ENCODE results near the gene SLIT1.

SLIT1 gene

GRCh38 chr10:97115846-97116245 lies 69.9 kb downstream of the SLIT1 start:
- no peak for DNase-seq (ENCODE audit: low read depth in 1 of 2, low spot score in 1 of 2)

- no peak for DNase-seq (ENCODE audit: low read depth in 1 of 2, low spot score in 1 of 2)
Observed at GRCh38 chr10:97111615-97112014, 74.1 kb downstream of the SLIT1 start.

GRCh38 chr10:97109547-97109946 lies 76.2 kb downstream of the SLIT1 start:
- no peak for DNase-seq (ENCODE audit: low read depth in 1 of 2, low spot score in 1 of 2)

- no peak for DNase-seq (ENCODE audit: low read depth in 1 of 2, low spot score in 1 of 2)
Observed at GRCh38 chr10:97107551-97107950, 78.2 kb downstream of the SLIT1 start.

GRCh38 chr10:97106207-97106606 lies 79.6 kb downstream of the SLIT1 start:
- DNase-seq (ENCODE audit: low read depth in 1 of 2, low spot score in 1 of 2) = no peak

- no peak for DNase-seq (ENCODE audit: low read depth in 1 of 2, low spot score in 1 of 2)
Observed at GRCh38 chr10:97105303-97105702, 80.5 kb downstream of the SLIT1 start.

GRCh38 chr10:97103316-97104080 lies 82.3 kb downstream of the SLIT1 start:
- DNase-seq (ENCODE audit: low read depth in 1 of 2, low spot score in 1 of 2) = no peak

- no peak for DNase-seq (ENCODE audit: low read depth in 1 of 2, low spot score in 1 of 2)
Observed at GRCh38 chr10:97102441-97102840, 83.3 kb downstream of the SLIT1 start.

GRCh38 chr10:97101166-97101940 lies 84.4 kb downstream of the SLIT1 start:
- DNase-seq (ENCODE audit: low read depth in 1 of 2, low spot score in 1 of 2) = no peak

GRCh38 chr10:97100657-97101056 lies 85.1 kb downstream of the SLIT1 start:
- DNase-seq (ENCODE audit: low read depth in 1 of 2, low spot score in 1 of 2) = no peak

GRCh38 chr10:97099868-97100267 lies 85.9 kb downstream of the SLIT1 start:
- no peak for DNase-seq (ENCODE audit: low read depth in 1 of 2, low spot score in 1 of 2)

GRCh38 chr10:97099089-97099488 lies 86.7 kb downstream of the SLIT1 start:
- DNase-seq (ENCODE audit: low read depth in 1 of 2, low spot score in 1 of 2) = no peak

GRCh38 chr10:97097084-97097433 lies 88.7 kb downstream of the SLIT1 start:
- no peak for DNase-seq (ENCODE audit: low read depth in 1 of 2, low spot score in 1 of 2)

- DNase-seq (ENCODE audit: low read depth in 1 of 2, low spot score in 1 of 2) = no peak
Observed at GRCh38 chr10:97096261-97097083, 89.3 kb downstream of the SLIT1 start.

- no peak for DNase-seq (ENCODE audit: low read depth in 1 of 2, low spot score in 1 of 2)
Observed at GRCh38 chr10:97095701-97096260, 90.0 kb downstream of the SLIT1 start.

- DNase-seq (ENCODE audit: low read depth in 1 of 2, low spot score in 1 of 2) = no peak
Observed at GRCh38 chr10:97090644-97091043, 95.1 kb downstream of the SLIT1 start.

GRCh38 chr10:97090035-97090434 lies 95.7 kb downstream of the SLIT1 start:
- no peak for DNase-seq (ENCODE audit: low read depth in 1 of 2, low spot score in 1 of 2)

GRCh38 chr10:97089209-97089870 lies 96.4 kb downstream of the SLIT1 start:
- DNase-seq (ENCODE audit: low read depth in 1 of 2, low spot score in 1 of 2) = no peak

- no peak for DNase-seq (ENCODE audit: low read depth in 1 of 2, low spot score in 1 of 2)
Observed at GRCh38 chr10:97087296-97087695, 98.5 kb downstream of the SLIT1 start.

GRCh38 chr10:97086530-97086929 lies 99.2 kb downstream of the SLIT1 start:
- DNase-seq (ENCODE audit: low read depth in 1 of 2, low spot score in 1 of 2) = no peak

Data from activated CD4-positive, alpha-beta T cell treated with anti-CD3 and anti-CD28 coated beads, Interleukin-2, amount 50 U/mL, for 24 hours (primary cell).